Common myeloid progenitor, CD34-positive (primary cell): ENCODE data around the gene PIGK.

Experiments
- CTCF ChIA-PET: fragments of 350-600 bp; sonication (Branson Sonifier 250); formaldehyde crosslinking; loops from one replicate; lab custom pipeline; 2021; ENCODE audit warnings: antibody characterized with exemption; lab: Charles Lee
- POLR2A ChIA-PET: fragments of 350-600 bp; sonication (Branson Sonifier 250); formaldehyde crosslinking; loops from one replicate; lab custom pipeline; 2021; ENCODE audit warnings: antibody characterized with exemption; lab: Charles Lee
- DNase-seq, 3 donors: peaks; one replicate each; pipeline versions ENCODE4 v3.0.0 to v3.0.0-alpha.2; 2013
- H3K27ac ChIP-seq, 2 experiments: 1 replicate in 1 of 2; 2 replicates in 1 of 2; pipeline ENCODE4 v1.7.0; 2013; ENCODE audit warnings: inconsistent platforms in 2 of 2, low read length in 2 of 2, mild to moderate bottlenecking in 2 of 2, low read depth in 1 of 2, moderate library complexity in 1 of 2; ENCODE audit not compliant: severe bottlenecking in 2 of 2, insufficient read depth in 1 of 2, poor library complexity in 1 of 2
- H3K27me3 ChIP-seq, 5 experiments: replicated peaks in 2 of 5; 1 replicate in 3 of 5; 2 replicates in 2 of 5; pipeline versions ENCODE4 v1.6.1 to v1.7.0; 2013; ENCODE audit warnings: low read length in 4 of 5, mild to moderate bottlenecking in 2 of 5, moderate library complexity in 2 of 5, inconsistent platforms in 1 of 5; ENCODE audit not compliant: insufficient read depth in 5 of 5, control insufficient read depth in 4 of 5
- H3K36me3 ChIP-seq, 4 experiments: 1 replicate in 2 of 4; 2 replicates in 2 of 4; pipeline versions ENCODE4 v1.6.1 to v1.7.0; 2013; ENCODE audit warnings: low read length in 3 of 4, control low read depth in 1 of 4, mild to moderate bottlenecking in 1 of 4; ENCODE audit not compliant: control insufficient read depth in 4 of 4, insufficient read depth in 4 of 4
- H3K4me1 ChIP-seq, 4 experiments: 1 replicate in 3 of 4; 2 replicates in 1 of 4; pipeline versions ENCODE4 v1.6.1 to v1.7.1; 2013; ENCODE audit warnings: low read length in 3 of 4, mild to moderate bottlenecking in 3 of 4, control low read depth in 1 of 4, inconsistent platforms in 1 of 4, moderate library complexity in 1 of 4; ENCODE audit not compliant: control insufficient read depth in 4 of 4, insufficient read depth in 4 of 4; ENCODE audit errors: control extremely low read depth in 1 of 4
- H3K4me3 ChIP-seq, 7 experiments: 1 replicate in 4 of 7; 2 replicates in 3 of 7; pipeline versions ENCODE4 v1.5.1 to v1.7.0; 2013; ENCODE audit warnings: mild to moderate bottlenecking in 7 of 7, low read length in 6 of 7, moderate library complexity in 6 of 7, inconsistent platforms in 2 of 7, low read depth in 2 of 7, control low read depth in 1 of 7; ENCODE audit not compliant: insufficient read depth in 4 of 7, control insufficient read depth in 1 of 7; ENCODE audit errors: extremely low read depth in 1 of 7
- H3K9me3 ChIP-seq, 5 experiments: 1 replicate in 4 of 5; 2 replicates in 1 of 5; pipeline versions ENCODE4 v1.6.1 to v1.7.1; 2013; ENCODE audit warnings: low read length in 4 of 5, mild to moderate bottlenecking in 2 of 5, inconsistent platforms in 1 of 5, low read depth in 1 of 5, moderate library complexity in 1 of 5; ENCODE audit not compliant: control insufficient read depth in 4 of 5, insufficient read depth in 2 of 5; ENCODE audit errors: control extremely low read depth in 1 of 5
- WGBS: methylation state at CpG from one replicate; pipeline ENCODE4 v1.1.5; 2013; ENCODE audit not compliant: insufficient coverage; 5-methylcytosine and 5-hydroxymethylcytosine counted together

The PIGK gene

DNA sequence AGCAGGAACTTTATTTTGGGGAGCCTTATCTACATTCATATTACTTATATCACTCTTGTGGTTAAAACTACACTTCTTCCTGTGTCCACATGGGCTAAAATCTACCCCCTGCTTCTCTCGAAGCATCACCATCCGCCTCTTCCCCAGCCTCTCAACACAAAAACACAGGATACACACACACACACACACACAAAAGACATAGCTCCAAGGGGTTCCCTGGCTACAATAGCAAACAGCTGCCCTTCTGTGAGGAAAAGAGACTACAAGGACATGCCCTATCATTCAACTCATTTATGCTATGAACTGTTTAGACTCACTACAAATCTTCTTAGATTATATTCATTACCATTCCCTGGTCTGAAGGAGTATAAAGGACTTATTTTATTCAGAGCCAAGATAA is 155.0 kb downstream of the PIGK start:
- POLR2A ChIA-PET = interaction anchor here (0.6 kb wide), 1 partner anchor 27 kb away, joined by 3 read pairs; no protein-coding TSS in a partner anchor

DNA sequence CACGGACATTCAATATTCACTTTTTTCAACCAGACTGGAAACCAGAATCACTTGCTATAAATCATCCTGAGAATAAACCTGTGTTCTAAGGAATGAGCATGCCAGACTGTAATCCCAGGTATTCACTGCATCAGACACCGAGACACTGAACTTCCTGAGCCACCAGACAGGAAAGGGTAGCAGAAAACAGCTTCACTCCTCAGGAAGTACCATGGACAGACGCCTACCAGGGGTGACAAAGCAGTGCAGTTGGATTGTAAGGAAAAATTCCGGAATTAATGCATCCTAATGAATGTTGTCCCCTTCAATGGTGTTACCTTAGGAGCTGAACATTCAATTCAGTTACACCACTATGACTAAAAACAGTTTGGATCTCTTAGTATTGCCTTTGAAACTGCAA is 156.1 kb downstream of the PIGK start:
- POLR2A ChIA-PET = interaction anchor here (0.6 kb wide), 1 partner anchor 482 kb away, joined by 3 read pairs; no protein-coding TSS in a partner anchor
- Histone ChIP-seq H3K36me3 (no peaks in the 10 kb centered on the region), H3K9me3 (no peaks in the 10 kb centered on the region), H3K27ac (no peak overlapping the region), H3K4me1 (peaks cover 2 to 22% (median 13%) of the 10 kb centered on the region in 4 experiments), H3K27me3 (no peaks in the 10 kb centered on the region), H3K4me3 (no peak overlapping the region)
- CTCF ChIA-PET = no interaction called here
- no peak for DNase-seq
- 84% methylated on average over 4 of the region's 4 CpGs for WGBS

More for the DNA sequence above, 155.0 kb downstream of the PIGK start:
- WGBS = 70% methylated on average over 2 of the region's 2 CpGs
- H3K4me1 ChIP-seq = peaks cover 2 to 14% (median 12%) of the 10 kb centered on the region in 4 experiments
- H3K27me3 ChIP-seq = no peaks in the 10 kb centered on the region
- H3K27ac ChIP-seq = no peak overlapping the region
- CTCF ChIA-PET = no interaction called here
- H3K9me3 ChIP-seq = no peaks in the 10 kb centered on the region
- H3K4me3 ChIP-seq = no peak overlapping the region
- no peak for DNase-seq
- no peaks in the 10 kb centered on the region for H3K36me3 ChIP-seq

DNA sequence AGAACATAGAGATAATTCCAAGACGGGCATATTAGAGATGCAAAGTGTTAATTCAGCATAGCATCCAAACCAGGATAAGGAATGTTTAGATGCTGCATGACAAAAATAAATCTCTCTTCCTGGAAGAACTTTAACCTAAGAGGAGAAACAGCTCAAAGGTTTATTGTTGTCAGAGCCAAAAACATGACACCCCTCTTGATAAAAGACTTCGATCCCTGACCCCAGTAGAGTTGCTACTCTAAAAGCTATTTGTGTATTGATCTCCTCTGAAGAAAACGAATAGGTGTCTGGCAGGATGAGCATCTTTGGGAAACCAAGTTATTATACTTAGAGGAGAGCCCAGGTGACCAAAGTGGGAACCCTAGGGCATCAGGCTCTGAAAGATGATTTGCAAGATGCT is 158.1 kb downstream of the PIGK start:
- H3K36me3 ChIP-seq = no peaks in the 10 kb centered on the region
- WGBS = 94% methylated on average over 2 of the region's 3 CpGs
- DNase-seq = no peak
- no peak overlapping the region for H3K4me3 ChIP-seq
- ChIA-PET POLR2A (no interaction called here), CTCF (interaction anchor here (0.8 to 1.4 kb wide), 2 partner anchors 25 to 907 kb away, joined by 3 to 6 read pairs; no protein-coding TSS in a partner anchor)
- H3K27me3 ChIP-seq = no peaks in the 10 kb centered on the region
- H3K9me3 ChIP-seq = no peaks in the 10 kb centered on the region
- no peak overlapping the region for H3K27ac ChIP-seq
- H3K4me1 ChIP-seq = peaks cover 2 to 26% (median 13%) of the 10 kb centered on the region in 4 experiments

DNA sequence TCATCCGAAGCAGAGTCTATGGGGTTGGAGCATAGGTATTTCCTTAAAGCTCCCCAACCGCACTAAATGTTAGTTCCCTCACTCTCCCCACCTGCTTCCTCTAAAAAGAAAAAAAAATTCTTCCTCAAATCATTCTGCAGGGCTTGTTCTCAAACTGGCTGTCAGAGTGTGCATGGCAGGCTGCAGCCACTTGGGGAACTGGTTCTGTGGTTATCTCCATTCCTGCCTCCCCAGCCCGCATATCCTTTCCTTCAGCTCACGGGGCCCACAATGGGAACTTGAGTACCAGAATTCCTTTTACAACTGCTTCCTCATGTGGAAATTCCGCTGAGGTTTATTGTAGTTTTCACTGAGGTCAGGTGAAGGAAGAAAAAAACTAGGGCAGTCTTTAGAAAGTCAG is 159.2 kb downstream of the PIGK start:
- Histone ChIP-seq H3K9me3 (no peaks in the 10 kb centered on the region), H3K4me1 (peaks cover 2 to 26% (median 13%) of the 10 kb centered on the region in 4 experiments), H3K27ac (no peak overlapping the region), H3K4me3 (no peak overlapping the region), H3K27me3 (no peaks in the 10 kb centered on the region), H3K36me3 (no peaks in the 10 kb centered on the region)
- 0% methylated on average over 2 of the region's 5 CpGs for WGBS
- DNase-seq = peak; percentile 57 to 89 (median 85)
- ChIA-PET CTCF (no interaction called here), POLR2A (no interaction called here)

DNA sequence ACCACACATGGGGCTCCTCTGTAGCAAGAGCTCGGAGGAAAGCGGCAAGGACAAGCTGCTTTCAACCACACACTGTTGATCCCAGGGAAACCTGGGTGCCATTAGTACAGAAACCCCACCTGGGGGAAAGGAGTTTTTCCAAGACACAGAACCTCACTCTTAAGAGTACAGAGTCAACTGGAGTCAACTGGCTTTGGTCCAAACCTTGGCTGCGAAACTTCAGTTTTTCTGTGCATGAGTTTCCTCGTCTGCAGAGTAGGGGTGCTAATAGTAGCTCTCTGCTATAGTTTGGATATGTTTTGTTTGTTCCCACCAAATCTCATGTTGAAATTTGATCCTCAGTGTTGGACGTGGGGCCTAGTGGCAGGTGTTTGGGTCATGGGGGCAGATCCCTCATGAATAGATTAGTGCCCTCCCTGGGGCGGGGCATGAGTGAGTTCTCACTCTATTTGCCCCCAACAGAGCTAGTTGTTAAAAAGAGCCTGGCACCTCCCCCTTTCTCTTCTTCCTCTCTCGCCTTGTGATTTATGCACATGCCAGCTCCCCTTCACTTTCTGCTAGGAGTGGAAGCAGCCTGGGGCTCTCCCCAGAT is 161.1 kb downstream of the PIGK start:
- CTCF ChIA-PET = interaction anchor here (1.3 kb wide), 1 partner anchor 10 kb away, joined by 5 read pairs; no protein-coding TSS in a partner anchor
- Histone ChIP-seq H3K27ac (no peak overlapping the region), H3K9me3 (no peaks in the 10 kb centered on the region), H3K4me1 (peaks cover 2 to 26% (median 13%) of the 10 kb centered on the region in 4 experiments), H3K36me3 (no peaks in the 10 kb centered on the region), H3K4me3 (no peak overlapping the region), H3K27me3 (no peaks in the 10 kb centered on the region)
- no peak for DNase-seq
- POLR2A ChIA-PET = no interaction called here
- WGBS = 88% methylated on average over 6 of the region's 7 CpGs

DNA sequence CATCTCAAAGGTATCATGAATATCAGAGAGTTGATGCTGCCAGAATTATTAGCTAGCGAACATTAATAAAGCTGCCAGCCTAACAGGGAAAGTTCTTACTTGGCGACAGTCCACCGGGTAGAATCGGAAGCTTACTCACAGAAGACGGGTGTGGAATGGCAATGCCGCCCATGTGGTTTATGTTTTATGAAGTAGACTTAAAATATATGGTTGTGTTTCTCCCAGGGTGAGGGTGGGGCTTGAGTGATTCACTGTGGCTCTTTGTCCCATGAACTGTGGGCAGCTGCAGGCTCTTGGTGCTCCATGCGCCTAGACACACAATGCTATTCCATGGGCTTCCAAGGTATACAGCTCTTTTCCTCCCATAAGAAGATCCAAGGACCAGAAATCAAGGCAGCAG is 162.7 kb downstream of the PIGK start:
- no peak overlapping the region for H3K27ac ChIP-seq
- no peak for DNase-seq
- H3K4me1 ChIP-seq = peaks cover 2 to 26% (median 13%) of the 10 kb centered on the region in 4 experiments
- no peaks in the 10 kb centered on the region for H3K36me3 ChIP-seq
- H3K27me3 ChIP-seq = no peaks in the 10 kb centered on the region
- H3K4me3 ChIP-seq = no peak overlapping the region
- ChIA-PET POLR2A (no interaction called here), CTCF (no interaction called here)
- WGBS = 99% methylated on average over 7 of the region's 7 CpGs
- no peaks in the 10 kb centered on the region for H3K9me3 ChIP-seq

DNA sequence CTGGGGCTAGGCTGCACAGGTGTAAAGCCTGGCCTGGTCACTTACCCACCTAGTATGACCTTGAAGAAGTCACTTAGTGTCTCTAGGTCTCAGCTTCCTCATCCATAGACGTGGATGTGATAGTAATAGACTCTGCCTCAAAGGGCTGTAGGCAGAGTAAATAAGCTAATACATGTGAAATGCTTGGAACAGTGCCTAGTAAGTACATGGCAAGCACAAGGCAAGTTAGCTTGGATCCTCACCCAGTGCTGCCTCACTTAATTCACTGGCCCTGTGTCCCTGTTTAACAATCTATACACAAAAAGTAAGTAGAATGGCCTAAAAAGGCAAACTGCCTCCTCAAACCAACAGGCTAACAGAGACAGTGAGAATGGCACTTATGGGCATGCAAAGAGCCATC is 167.8 kb downstream of the PIGK start:
- H3K27me3 ChIP-seq = no peaks in the 10 kb centered on the region
- WGBS = 100% methylated on average over 1 of the region's 1 CpG

More for the DNA sequence above, 167.8 kb downstream of the PIGK start:
- ChIA-PET CTCF (no interaction called here), POLR2A (no interaction called here)
- Histone ChIP-seq H3K4me3 (no peak overlapping the region), H3K27ac (no peak overlapping the region), H3K36me3 (no peaks in the 10 kb centered on the region), H3K9me3 (no peaks in the 10 kb centered on the region), H3K4me1 (peaks cover 2 to 25% (median 14%) of the 10 kb centered on the region in 4 experiments)
- DNase-seq = no peak
